Measurements from ENCODE around the gene TSPAN18. TPM values are rescaled to one million over a fixed set of nuclear protein-coding genes. Genes with fewer than 3 reads are reported as not detected.

Gene TSPAN18
- total RNA-seq, 4 donors from 2014 or later = 2.6 to 28.9 (median 4.9) TPM

- Histone ChIP-seq H3K27me3 (no peaks in the 10 kb centered on the region), H3K27ac (peak overlapping the region; percentile 86 to 92 (median 88)), H3K4me1 (peaks cover 5 to 50% (median 43%) of the 10 kb centered on the region in 4 donors), H3K36me3 (no peaks in the 10 kb centered on the region), H3K9me3 (no peaks in the 10 kb centered on the region), H3K4me3 (no peak overlapping the region)
- 72% methylated on average over 5 of the region's 5 CpGs; no CpG with 5 or more reads in 1 of the 2 donors for WGBS, 2 donors (ENCODE audit: low coverage in 1 of 2)
- intact Hi-C loops (cut with DNase I; ENCODE audit: low total_unique reads) = no loop called here
- peak; percentile 30 for DNase-seq
- no peak for TF ChIP-seq POLR2A (IDR thresholded peaks at IDR 0.05)
- TF ChIP-seq POLR2AphosphoS5 (IDR thresholded peaks at IDR 0.05) = no peak
- TF ChIP-seq CTCF (IDR thresholded peaks at IDR 0.05) = no peak
- no peak for TF ChIP-seq EP300 (IDR thresholded peaks at IDR 0.05; ENCODE audit: low read depth)
- in situ Hi-C loops (cut with MboI; ENCODE audit: low pct_ligation_motif_present in 1 of 4, low pct_unique_long_range_greater_than_20kb in 1 of 4, low sequenced_read_pairs in 3 of 4) = no loop called here
Observed at GRCh38 chr11:44976576-44976975, 249.8 kb downstream of the TSPAN18 start.

- TF ChIP-seq EP300 (IDR thresholded peaks at IDR 0.05; ENCODE audit: low read depth) (no peak), CTCF (IDR thresholded peaks at IDR 0.05) (peak in 2 of 5 experiments; percentile 6 to 26), POLR2A (IDR thresholded peaks at IDR 0.05) (no peak), POLR2AphosphoS5 (IDR thresholded peaks at IDR 0.05) (no peak)
Observed at GRCh38 chr11:44977493-44977984, 250.8 kb downstream of the TSPAN18 start.

GRCh38 chr11:44978274-44978960, 251.7 kb downstream of the TSPAN18 start:
- Histone ChIP-seq H3K4me3 (no peak overlapping the region), H3K36me3 (no peaks in the 10 kb centered on the region), H3K9me3 (no peaks in the 10 kb centered on the region), H3K27ac (peak overlapping the region; percentile 86 to 92 (median 88)), H3K27me3 (no peaks in the 10 kb centered on the region), H3K4me1 (peaks cover 5 to 50% (median 43%) of the 10 kb centered on the region in 4 donors)
- intact Hi-C loops (cut with DNase I; ENCODE audit: low total_unique reads) (no loop called here), in situ Hi-C loops (cut with MboI; ENCODE audit: low pct_ligation_motif_present in 1 of 4, low pct_unique_long_range_greater_than_20kb in 1 of 4, low sequenced_read_pairs in 3 of 4) (no loop called here)
- WGBS, 2 donors (ENCODE audit: low coverage in 1 of 2) = 33 to 41% methylated on average over 2 to 3 of the region's 3 CpGs
- no peak for TF ChIP-seq CTCF (IDR thresholded peaks at IDR 0.05)
- TF ChIP-seq EP300 (IDR thresholded peaks at IDR 0.05; ENCODE audit: low read depth) = no peak
- TF ChIP-seq POLR2AphosphoS5 (IDR thresholded peaks at IDR 0.05) = no peak
- no peak for TF ChIP-seq POLR2A (IDR thresholded peaks at IDR 0.05)
- no peak for DNase-seq

More at GRCh38 chr11:44977493-44977984, 250.8 kb downstream of the TSPAN18 start:
- Histone ChIP-seq H3K4me3 (no peak overlapping the region), H3K27ac (peak overlapping the region; percentile 86 to 92 (median 88)), H3K9me3 (no peaks in the 10 kb centered on the region), H3K27me3 (no peaks in the 10 kb centered on the region), H3K4me1 (peaks cover 5 to 50% (median 43%) of the 10 kb centered on the region in 4 donors), H3K36me3 (no peaks in the 10 kb centered on the region)
- in situ Hi-C loops (cut with MboI; ENCODE audit: low pct_ligation_motif_present in 1 of 4, low pct_unique_long_range_greater_than_20kb in 1 of 4, low sequenced_read_pairs in 3 of 4) (no loop called here), intact Hi-C loops (cut with DNase I; ENCODE audit: low total_unique reads) (no loop called here)
- DNase-seq = peak; percentile 41
- WGBS, 2 donors (ENCODE audit: low coverage in 1 of 2) = 19% methylated on average over 9 of the region's 9 CpGs; no CpG with 5 or more reads in 1 of the 2 donors

GRCh38 chr11:44978961-44979331, 252.2 kb downstream of the TSPAN18 start:
- Histone ChIP-seq H3K9me3 (no peaks in the 10 kb centered on the region), H3K27me3 (no peaks in the 10 kb centered on the region), H3K4me1 (peaks cover 5 to 50% (median 43%) of the 10 kb centered on the region in 4 donors), H3K36me3 (no peaks in the 10 kb centered on the region), H3K4me3 (peak overlapping the region in 1 of 4 donors; percentile 23), H3K27ac (peak overlapping the region; percentile 86 to 92 (median 88))
- 88% methylated on average over 1 of the region's 1 CpG; no CpG with 5 or more reads in 1 of the 2 donors for WGBS, 2 donors (ENCODE audit: low coverage in 1 of 2)
- DNase-seq = peak; percentile 84
- in situ Hi-C loops (cut with MboI; ENCODE audit: low pct_ligation_motif_present in 1 of 4, low pct_unique_long_range_greater_than_20kb in 1 of 4, low sequenced_read_pairs in 3 of 4) = no loop called here
- intact Hi-C loops (cut with DNase I; ENCODE audit: low total_unique reads) = no loop called here
- no peak for TF ChIP-seq CTCF (IDR thresholded peaks at IDR 0.05)
- peak; percentile 62 for TF ChIP-seq POLR2A (IDR thresholded peaks at IDR 0.05)
- peak in 2 of 3 donors; percentile 55 to 70 for TF ChIP-seq POLR2AphosphoS5 (IDR thresholded peaks at IDR 0.05)

Data from transverse colon (tissue), 4 donors.